ENCODE results near the gene POLR3E.
"Not testable (repeated sequence)": the region's sequence is repeated elsewhere in the genome, so short reads cannot be mapped to it uniquely, and the experiment has no call there.

POLR3E gene

GRCh38 chr16:22358000-22358399 is 60.8 kb downstream of the POLR3E start:
- no peak for DNase-seq (ENCODE audit: low read depth in 2 of 2)
- H3K4me3 ChIP-seq (replicated peaks in 1 of 2; ENCODE audit: low read depth in 2 of 2, low read length in 2 of 2), result no peak overlapping the region
- TF ChIP-seq CTCF (IDR thresholded peaks at IDR 0.05; ENCODE audit: low read depth, low read length), result no peak

- no peak for DNase-seq (ENCODE audit: low read depth in 2 of 2)
- no peak overlapping the region for H3K4me3 ChIP-seq (replicated peaks in 1 of 2; ENCODE audit: low read depth in 2 of 2, low read length in 2 of 2)
- no peak for TF ChIP-seq CTCF (IDR thresholded peaks at IDR 0.05; ENCODE audit: low read depth, low read length)
Observed at GRCh38 chr16:22359679-22360078, 62.5 kb downstream of the POLR3E start.

GRCh38 chr16:22360963-22361659 is 63.9 kb downstream of the POLR3E start:
- TF ChIP-seq CTCF (IDR thresholded peaks at IDR 0.05; ENCODE audit: low read depth, low read length), result no peak
- DNase-seq (ENCODE audit: low read depth in 2 of 2), result no peak
- no peak overlapping the region for H3K4me3 ChIP-seq (replicated peaks in 1 of 2; ENCODE audit: low read depth in 2 of 2, low read length in 2 of 2)

GRCh38 chr16:22364241-22364640 is 67.0 kb downstream of the POLR3E start:
- TF ChIP-seq CTCF (IDR thresholded peaks at IDR 0.05; ENCODE audit: low read depth, low read length), result no peak
- no peak overlapping the region for H3K4me3 ChIP-seq (replicated peaks in 1 of 2; ENCODE audit: low read depth in 2 of 2, low read length in 2 of 2)

GRCh38 chr16:22366371-22366770 is 69.2 kb downstream of the POLR3E start:
- no peak for TF ChIP-seq CTCF (IDR thresholded peaks at IDR 0.05; ENCODE audit: low read depth, low read length)
- no peak overlapping the region for H3K4me3 ChIP-seq (replicated peaks in 1 of 2; ENCODE audit: low read depth in 2 of 2, low read length in 2 of 2)
- DNase-seq (ENCODE audit: low read depth in 2 of 2), result no peak

More at GRCh38 chr16:22364241-22364640, 67.0 kb downstream of the POLR3E start:
- no peak for DNase-seq (ENCODE audit: low read depth in 2 of 2)

GRCh38 chr16:22366889-22367288 is 69.7 kb downstream of the POLR3E start:
- no peak for DNase-seq (ENCODE audit: low read depth in 2 of 2)
- no peak for TF ChIP-seq CTCF (IDR thresholded peaks at IDR 0.05; ENCODE audit: low read depth, low read length)
- no peak overlapping the region for H3K4me3 ChIP-seq (replicated peaks in 1 of 2; ENCODE audit: low read depth in 2 of 2, low read length in 2 of 2)

- not testable (repeated sequence) for DNase-seq (ENCODE audit: low read depth in 2 of 2)
Observed at GRCh38 chr16:22368200-22368826, 71.1 kb downstream of the POLR3E start.

More at GRCh38 chr16:22368200-22368826, 71.1 kb downstream of the POLR3E start:
- H3K4me3 ChIP-seq (replicated peaks in 1 of 2; ENCODE audit: low read depth in 2 of 2, low read length in 2 of 2), result not testable (repeated sequence)

Data from cardiac fibroblast (primary cell).